Ovary (tissue), 9 donors: ENCODE data around the gene CILP. TPM values are rescaled to one million over a fixed set of nuclear protein-coding genes. Genes with fewer than 3 reads are reported as not detected.

Experiments
- DNase-seq, 5 donors: peaks; one replicate each; pipeline ENCODE4 v3.0.0-alpha.2; 2019 to 2020
- H3K27ac ChIP-seq, 2 donors: fragments of 200-600 bp; one replicate each; pipeline versions ENCODE4 v1.5.1 to v1.8.0; 2019 to 2022
- H3K27me3 ChIP-seq: fragments of 200-600 bp; one replicate; pipeline ENCODE4 v1.8.0; 2022
- H3K36me3 ChIP-seq: fragments of 200-600 bp; sonication (generic); one replicate; pipeline ENCODE4 v1.5.1; 2019
- H3K4me1 ChIP-seq: one replicate; pipeline ENCODE4 v1.8.1; 2013; ENCODE audit warnings: mild to moderate bottlenecking, moderate library complexity; ENCODE audit not compliant: insufficient read depth
- H3K4me3 ChIP-seq: fragments of 200-600 bp; sonication (generic); one replicate; pipeline ENCODE4 v1.5.1; 2017
- H3K9me3 ChIP-seq, 2 donors: fragments of 200-600 bp in 1 of 2; sonication (generic) in 1 of 2; one replicate each; pipeline versions ENCODE4 v1.5.1 to v1.8.1; 2013 to 2019; ENCODE audit warnings: mild to moderate bottlenecking in 1 of 2, moderate library complexity in 1 of 2
- CTCF ChIP-seq, 3 donors: fragments of 450-650 bp in 2 of 3; fragments of 200-600 bp in 1 of 3; IDR thresholded peaks; one replicate each; pipeline versions ENCODE4 v1.5.1 to v1.8.0; 2016 to 2022; ENCODE audit warnings: antibody characterized with exemption in 3 of 3, mild to moderate bottlenecking in 1 of 3
- EP300 ChIP-seq: sonication (generic); formaldehyde crosslinking; IDR thresholded peaks from one replicate; pipeline ENCODE4 v1.6.1; 2017; ENCODE audit warnings: antibody characterized with exemption
- POLR2A ChIP-seq: fragments of 450-650 bp; IDR thresholded peaks from one replicate; pipeline ENCODE4 v1.6.1; 2017; ENCODE audit warnings: antibody characterized with exemption, mild to moderate bottlenecking, moderate library complexity
- WGBS, 3 donors: extraction: QIAGEN DNeasy Blood & Tissue Kit in 1 of 3; methylation state at CpG; one replicate each; pipeline versions ENCODE4 v1.1.5 to v1.1.7; 2013 to 2017; 5-methylcytosine and 5-hydroxymethylcytosine counted together
- intact Hi-C, 4 donors: fragments of 100-400 bp; cut with DNase I; formaldehyde crosslinking; loops; one replicate each; pipeline versions ENCODE4 v1.11.0 to v1.15.1; 2022 to 2023
- polyA plus RNA-seq, 2 donors: library from polyadenylated mRNA; stranded (reverse); fragments of 200-250 nt in 1 of 2; fragments of 350-450 nt in 1 of 2; fragmentation: Illumina TruSeq in 1 of 2; extraction: RNeasy Lipid Tissue Mini Kit (QIAGEN cat#74804) in 1 of 2; gene quantifications; one replicate each; pipeline ENCODE4 v1.2.3, GENCODE V29; 2013 to 2014
- small RNA-seq: library from RNA; depleted of rRNA; stranded (forward); fragments of <200 nt; gene quantifications from one replicate; pipeline ENCODE3, GENCODE V24; 2016
- total RNA-seq, 7 donors: library from RNA; depleted of rRNA in 2 of 7; stranded (reverse); fragments of >200 nt in 2 of 7; fragmentation: NEBNext Ultra II Directional in 3 of 7; extraction: Animal tissue kit (Norgen Biotek cat#: 25700) in 3 of 7; gene quantifications; one replicate each; pipeline versions ENCODE4 v1.1.0 to v1.2.4, GENCODE V29; 2016 to 2023
- donor health status: DM: no; HTN: no; CAD: no; lungs with moderate emphysema.
- donor health status: DM: no; HTN: no; CAD: no.
- donor health status: Bipolar disorder and iron deficiency.
- donor health status: DM: yes; HTN: yes; CAD: no.
- donor health status: DM: no; HTN: no; CAD: no.
- donor health status: DM: yes; HTN: yes; CAD: no.

The CILP gene
- total and polyA plus RNA-seq, 9 donors: 1.2 to 34.1 (median 4.6) TPM

- no peaks in the 10 kb centered on the region for H3K36me3 ChIP-seq
- no peak for DNase-seq
- 66 to 67% (median 67%) methylated on average over 5 of the region's 5 CpGs for WGBS, 3 donors
- intact Hi-C loops: no loop called here
- H3K27ac ChIP-seq: no peak overlapping the region
- no peaks in the 10 kb centered on the region for H3K27me3 ChIP-seq
- H3K4me1 ChIP-seq: no peaks in the 10 kb centered on the region
- H3K9me3 ChIP-seq: no peaks in the 10 kb centered on the region
- TF ChIP-seq EP300 (no peak), POLR2A (no peak), CTCF (IDR thresholded peaks at IDR 0.05) (no peak)
- H3K4me3 ChIP-seq: no peak overlapping the region
Observed at GRCh38 chr15:65156692-65157091, 54.6 kb downstream of the CILP start.

DNA sequence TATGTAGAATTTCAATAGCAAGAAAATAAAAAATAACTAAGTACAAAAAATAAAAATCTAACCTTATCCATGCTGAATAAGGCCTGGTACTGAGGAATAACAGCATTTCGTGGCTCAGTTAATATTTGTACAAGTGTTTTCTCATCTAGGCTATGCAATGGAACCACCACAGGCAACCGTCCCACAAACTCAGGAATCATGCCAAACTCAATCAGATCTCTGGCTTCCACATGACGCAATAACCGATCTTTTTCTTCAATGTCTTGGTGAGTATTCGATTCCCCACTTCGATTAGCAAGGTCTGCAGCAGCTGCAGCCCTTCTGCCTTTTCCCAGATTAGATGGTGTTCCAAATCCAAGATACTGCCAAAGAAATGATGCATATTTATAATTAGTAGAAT is 56.6 kb downstream of the CILP start:
- Histone ChIP-seq H3K4me3 (no peak overlapping the region), H3K27ac (no peak overlapping the region), H3K27me3 (no peaks in the 10 kb centered on the region), H3K4me1 (no peaks in the 10 kb centered on the region), H3K9me3 (no peaks in the 10 kb centered on the region), H3K36me3 (no peaks in the 10 kb centered on the region)
- intact Hi-C loops: no loop called here
- no peak for DNase-seq
- WGBS, 3 donors: 89 to 90% (median 90%) methylated on average over 6 of the region's 6 CpGs
- no peak for TF ChIP-seq EP300

DNA sequence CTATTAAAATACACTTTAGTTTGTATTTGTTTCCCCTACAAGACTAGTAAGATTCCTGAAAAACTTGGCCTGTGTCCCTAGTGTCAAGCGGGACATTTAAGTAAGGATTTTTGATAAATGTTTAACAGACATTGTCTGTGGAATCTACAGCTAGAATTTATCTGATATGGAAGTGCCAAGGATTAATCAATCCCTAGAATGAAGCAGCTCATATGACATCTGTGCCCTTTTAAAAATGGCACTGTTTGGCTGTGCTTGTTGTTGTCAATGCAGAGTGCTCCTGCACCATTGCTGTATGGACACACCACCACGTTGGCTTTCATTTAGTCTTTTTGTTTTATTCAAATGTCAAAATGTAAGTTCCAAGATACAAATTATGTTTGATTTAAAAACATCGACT is 63.4 kb downstream of the CILP start:
- WGBS, 3 donors: 54 to 72% (median 61%) methylated on average over 3 of the region's 3 CpGs
- Histone ChIP-seq H3K27ac (no peak overlapping the region), H3K4me3 (no peak overlapping the region), H3K4me1 (no peaks in the 10 kb centered on the region), H3K36me3 (no peaks in the 10 kb centered on the region), H3K9me3 (no peaks in the 10 kb centered on the region), H3K27me3 (no peaks in the 10 kb centered on the region)
- intact Hi-C loops: no loop called here
- no peak for DNase-seq
- TF ChIP-seq POLR2A (no peak), CTCF (IDR thresholded peaks at IDR 0.05) (no peak), EP300 (no peak)

- H3K4me1 ChIP-seq: no peaks in the 10 kb centered on the region
- no peaks in the 10 kb centered on the region for H3K9me3 ChIP-seq
- H3K27ac ChIP-seq: no peak overlapping the region
- intact Hi-C loops: no loop called here
- no peak for DNase-seq
- TF ChIP-seq EP300: no peak
- no peak for TF ChIP-seq POLR2A
- no peak for TF ChIP-seq CTCF (IDR thresholded peaks at IDR 0.05)
- H3K27me3 ChIP-seq: no peaks in the 10 kb centered on the region
- WGBS, 3 donors: 16 to 54% (median 22%) methylated on average over 4 of the region's 4 CpGs
- no peak overlapping the region for H3K4me3 ChIP-seq
- H3K36me3 ChIP-seq: no peaks in the 10 kb centered on the region
Observed at GRCh38 chr15:65146438-65146837, 64.8 kb downstream of the CILP start.

Small RNA genes within 50 kb of the gene (small RNA-seq; reads per million reads assigned to genes)
- gene AC068213.1 (not detected), gene RNU6-686P (not detected)

Other genes with a start within 250 kb of the CILP start
- gene SPG21, start 221.6 kb downstream of the CILP start, total RNA-seq: 10 to 100 TPM; 60.6 to 90.6 (median 84.0) TPM
- gene SPG21, start 221.6 kb downstream of the CILP start, polyA plus RNA-seq: 100 to 1,000 TPM in 1 of 2 donors, 10 to 100 TPM in 1; 59.7 to 123 TPM
- gene MTFMT, start 181.8 kb downstream of the CILP start, total RNA-seq: 10 to 100 TPM; 16.8 to 30.3 (median 20.0) TPM
- 10 to 100 TPM; 11.5 to 15.8 TPM for gene MTFMT, start 181.8 kb downstream of the CILP start, polyA plus RNA-seq
- under 1 TPM in 2 of 7 donors, not detected in 5; 0.27 to 0.31 TPM for gene SLC51B, start 166.1 kb downstream of the CILP start, total RNA-seq
- gene SLC51B, start 166.1 kb downstream of the CILP start, polyA plus RNA-seq: under 1 TPM in 1 of 2 donors, not detected in 1; 0.22 TPM
- 10 to 100 TPM in 6 of 7 donors, 1 to 10 TPM in 1; 4.8 to 31.1 (median 14.2) TPM for gene RASL12, start 143.5 kb downstream of the CILP start, total RNA-seq
- 10 to 100 TPM; 19.1 to 24.8 TPM for gene RASL12, start 143.5 kb downstream of the CILP start, polyA plus RNA-seq
- gene KBTBD13, start 134.7 kb downstream of the CILP start, total RNA-seq: under 1 TPM in 4 of 7 donors, not detected in 3; 0.07 to 0.28 (median 0.11) TPM
- gene KBTBD13, start 134.7 kb downstream of the CILP start, polyA plus RNA-seq: under 1 TPM; 0.07 to 0.10 TPM
- gene UBAP1L, start 96.3 kb downstream of the CILP start, total RNA-seq: 1 to 10 TPM; 4.4 to 9.9 (median 7.6) TPM
- gene UBAP1L, start 96.3 kb downstream of the CILP start, polyA plus RNA-seq: 1 to 10 TPM; 2.5 to 4.4 TPM
- gene PDCD7, start 77.7 kb downstream of the CILP start, total RNA-seq: 10 to 100 TPM; 23.2 to 41.1 (median 32.8) TPM
- 10 to 100 TPM; 16.4 to 29.8 TPM for gene PDCD7, start 77.7 kb downstream of the CILP start, polyA plus RNA-seq
- 10 to 100 TPM; 37.1 to 44.2 (median 41.1) TPM for gene CLPX, start 26.1 kb downstream of the CILP start, total RNA-seq
- gene CLPX, start 26.1 kb downstream of the CILP start, polyA plus RNA-seq: 10 to 100 TPM; 19.0 to 44.4 TPM
- 10 to 100 TPM in 5 of 7 donors, 1 to 10 TPM in 2; 8.8 to 20.2 (median 13.4) TPM for gene PARP16, start 75.4 kb upstream of the CILP start, total RNA-seq
- 10 to 100 TPM; 12.1 to 19.2 TPM for gene PARP16, start 75.4 kb upstream of the CILP start, polyA plus RNA-seq
- gene RNU5A-1, start 84.6 kb upstream of the CILP start, total RNA-seq: not detected
- gene RNU5A-1, start 84.6 kb upstream of the CILP start, polyA plus RNA-seq: not detected
- gene RNU5B-1, start 93.2 kb upstream of the CILP start, total RNA-seq: 10 to 100 TPM in 5 of 7 donors, not detected in 2; 22.1 to 67.7 (median 29.6) TPM
- gene RNU5B-1, start 93.2 kb upstream of the CILP start, polyA plus RNA-seq: not detected
- gene IGDCC3, start 166.5 kb upstream of the CILP start, total RNA-seq: 1 to 10 TPM in 4 of 7 donors, under 1 TPM in 3; 0.11 to 1.8 (median 1.2) TPM
- gene IGDCC3, start 166.5 kb upstream of the CILP start, polyA plus RNA-seq: under 1 TPM; 0.47 to 0.48 TPM
- 10 to 100 TPM in 5 of 7 donors, 1 to 10 TPM in 2; 5.4 to 40.4 (median 17.1) TPM for gene IGDCC4, start 211.5 kb upstream of the CILP start, total RNA-seq
- 10 to 100 TPM; 10.8 to 12.8 TPM for gene IGDCC4, start 211.5 kb upstream of the CILP start, polyA plus RNA-seq